Neural cell (in vitro differentiated cells): ENCODE data around the gene KLHDC8A. TPM values are rescaled to one million over a fixed set of nuclear protein-coding genes. Genes with fewer than 3 reads are reported as not detected.

Experiments used
- H2AFZ ChIP-seq: fragments of 200-600, 300-800 bp; sonication (generic), shearing (Covaris generic); 2 replicates; pipeline ENCODE4 v1.6.0; 2014; ENCODE audit warnings: low read depth, mild to moderate bottlenecking, antibody characterized with exemption, low read length, moderate library complexity
- H3F3A ChIP-seq: fragments of 200-600 bp; shearing (Covaris generic); 2 replicates; pipeline ENCODE4 v1.6.1; 2016; ENCODE audit warnings: mild to moderate bottlenecking, moderate library complexity, mixed read lengths, antibody characterized with exemption, low read length; ENCODE audit not compliant: insufficient read depth, poor library complexity, severe bottlenecking
- H3K27ac ChIP-seq: fragments of 200-600, 300-800 bp; sonication (generic), shearing (Covaris generic); 2 replicates; pipeline ENCODE4 v1.5.1; 2014; ENCODE audit warnings: mild to moderate bottlenecking, low read length, moderate library complexity
- H3K27me3 ChIP-seq: fragments of 300-800, 200-600 bp; sonication (generic), shearing (Covaris generic); 2 replicates; pipeline ENCODE4 v1.6.0; 2014; ENCODE audit warnings: mild to moderate bottlenecking, low read depth, low read length, moderate library complexity; ENCODE audit not compliant: insufficient read depth
- H3K36me3 ChIP-seq: fragments of 300-800, 200-600 bp; sonication (generic), shearing (Covaris generic); 2 replicates; pipeline ENCODE4 v1.5.1; 2014; ENCODE audit warnings: mild to moderate bottlenecking, antibody characterized with exemption, low read length, moderate library complexity; ENCODE audit not compliant: insufficient read depth
- H3K4me2 ChIP-seq: fragments of 300-800, 200-600 bp; sonication (generic), shearing (Covaris generic); 2 replicates; pipeline ENCODE4 v1.6.0; 2014; ENCODE audit warnings: mild to moderate bottlenecking, low read length
- H3K4me3 ChIP-seq: fragments of 300-800, 200-600 bp; sonication (generic), shearing (Covaris generic); 2 replicates; pipeline ENCODE4 v1.5.1; 2014; ENCODE audit warnings: mild to moderate bottlenecking, low read length, moderate library complexity
- H3K79me2 ChIP-seq: fragments of 200-600 bp; shearing (Covaris generic); replicated peaks from 2 replicates; pipeline ENCODE4 v1.6.0; 2014; ENCODE audit warnings: mild to moderate bottlenecking, low read length, moderate library complexity; ENCODE audit not compliant: insufficient read depth
- H3K9ac ChIP-seq: fragments of 300-800, 200-600 bp; sonication (generic), shearing (Covaris generic); 2 replicates; pipeline ENCODE4 v1.6.1; 2016; ENCODE audit warnings: mild to moderate bottlenecking, low read length, mixed read lengths
- H3K9me2 ChIP-seq: fragments of 200-600 bp; shearing (Covaris generic); 2 replicates; pipeline ENCODE4 v1.6.1; 2016; ENCODE audit warnings: mild to moderate bottlenecking, low read length, mixed read lengths; ENCODE audit not compliant: insufficient read depth
- H3K9me3 ChIP-seq: fragments of 200-600, 300-800 bp; sonication (generic), shearing (Covaris generic); 2 replicates; pipeline ENCODE4 v1.6.1; 2016; ENCODE audit warnings: mild to moderate bottlenecking, mixed run types, low read length, moderate library complexity, mixed read lengths
- H4K20me1 ChIP-seq: fragments of 200-600 bp; shearing (Covaris generic); 2 replicates; pipeline ENCODE4 v1.6.1; 2016; ENCODE audit warnings: mild to moderate bottlenecking, mixed run types; ENCODE audit not compliant: insufficient read depth
- EP300 ChIP-seq: fragments of 450-650 bp; conservative IDR thresholded peaks from 2 replicates; pipeline ENCODE4 v1.6.1; 2014; ENCODE audit warnings: antibody characterized with exemption, mild to moderate bottlenecking, moderate library complexity; ENCODE audit not compliant: poor library complexity, severe bottlenecking
- EZH2 ChIP-seq: fragments of 200-600, 300-800 bp; shearing (Covaris generic), sonication (generic); IDR thresholded peaks from 2 replicates; pipeline ENCODE4 v1.6.1; 2014; ENCODE audit warnings: antibody characterized with exemption, low read length, borderline replicate concordance, mild to moderate bottlenecking; ENCODE audit not compliant: insufficient read depth, poor library complexity, severe bottlenecking
- MXI1 ChIP-seq: fragments of 450-650 bp; conservative IDR thresholded peaks from 2 replicates; pipeline ENCODE4 v1.6.1; 2014; ENCODE audit warnings: antibody characterized with exemption, mild to moderate bottlenecking; ENCODE audit not compliant: poor library complexity, severe bottlenecking
- POLR2AphosphoS5 ChIP-seq: IDR thresholded peaks from 2 replicates; pipeline ENCODE4 v1.6.1; 2012
- RAD21 ChIP-seq: fragments of 450-650 bp; conservative IDR thresholded peaks from 2 replicates; pipeline ENCODE4 v1.6.1; 2014; ENCODE audit warnings: antibody characterized with exemption, mild to moderate bottlenecking, moderate library complexity
- SMC3 ChIP-seq: fragments of 450-650 bp; conservative IDR thresholded peaks from 2 replicates; pipeline ENCODE4 v1.6.1; 2014; ENCODE audit warnings: antibody characterized with exemption, mild to moderate bottlenecking, moderate library complexity; ENCODE audit not compliant: poor library complexity
- TAF1 ChIP-seq: IDR thresholded peaks from 2 replicates; pipeline ENCODE4 v1.6.1; 2012; ENCODE audit warnings: low read depth
- polyA plus RNA-seq: library from polyadenylated mRNA; depleted of rRNA; stranded (reverse); fragments of >200 nt; gene quantifications from 2 replicates; pipeline ENCODE4 v1.2.3, GENCODE V29; 2014
- TF ChIP-seq, protein P1 (sequence below): IDR thresholded peaks from 2 replicates; pipeline ENCODE4 v1.6.1; 2012; ENCODE audit warnings: borderline replicate concordance
- TF ChIP-seq, protein P2 (sequence below): fragments of 450-650 bp; IDR thresholded peaks from 2 replicates; pipeline ENCODE4 v1.5.1; 2014; ENCODE audit warnings: antibody characterized with exemption, mild to moderate bottlenecking, moderate library complexity; ENCODE audit not compliant: poor library complexity, severe bottlenecking

Gene KLHDC8A
- polyA plus RNA-seq, 1 donor from 2014 or later: 7.7 TPM

DNA sequence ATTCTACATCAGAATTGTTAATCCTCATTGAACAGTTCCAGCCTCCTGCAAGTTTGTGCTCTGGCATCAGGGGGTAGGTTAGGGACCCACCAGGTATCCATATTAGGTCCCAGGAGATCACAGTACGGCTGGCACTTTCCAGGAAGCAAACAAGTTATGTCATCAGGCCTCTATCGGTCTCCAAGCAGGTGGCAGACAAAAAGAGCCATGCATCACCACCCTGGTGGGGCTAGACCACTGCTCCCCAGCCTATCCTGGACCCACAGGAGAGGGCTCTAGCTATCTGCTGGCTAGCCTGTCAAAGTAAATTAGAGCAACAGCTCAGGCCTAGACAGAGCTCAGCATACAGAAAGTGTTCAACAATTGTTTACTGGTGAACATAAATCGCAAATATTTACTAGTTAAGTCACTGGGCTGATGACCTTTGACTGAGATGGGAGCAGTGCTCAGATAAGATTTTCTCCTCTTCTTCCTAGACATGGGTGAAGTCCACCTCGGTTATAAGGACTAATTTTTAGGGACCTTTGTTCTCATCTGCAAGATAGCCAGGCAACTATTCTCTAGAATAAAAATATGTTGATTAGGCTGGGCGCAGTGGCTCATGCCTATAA lies 41.6 kb downstream of the KLHDC8A start:
- no peak overlapping the region for H3K4me3 ChIP-seq
- peaks cover 86% of the 10 kb centered on the region for H3K79me2 ChIP-seq
- no peaks in the 10 kb centered on the region for H4K20me1 ChIP-seq
- no peak overlapping the region for H3K4me2 ChIP-seq
- H3K36me3 ChIP-seq: no peaks in the 10 kb centered on the region
- no peak overlapping the region for H3K9ac ChIP-seq
- no peaks in the 10 kb centered on the region for H3K9me3 ChIP-seq
- TF ChIP-seq, protein P1, sequence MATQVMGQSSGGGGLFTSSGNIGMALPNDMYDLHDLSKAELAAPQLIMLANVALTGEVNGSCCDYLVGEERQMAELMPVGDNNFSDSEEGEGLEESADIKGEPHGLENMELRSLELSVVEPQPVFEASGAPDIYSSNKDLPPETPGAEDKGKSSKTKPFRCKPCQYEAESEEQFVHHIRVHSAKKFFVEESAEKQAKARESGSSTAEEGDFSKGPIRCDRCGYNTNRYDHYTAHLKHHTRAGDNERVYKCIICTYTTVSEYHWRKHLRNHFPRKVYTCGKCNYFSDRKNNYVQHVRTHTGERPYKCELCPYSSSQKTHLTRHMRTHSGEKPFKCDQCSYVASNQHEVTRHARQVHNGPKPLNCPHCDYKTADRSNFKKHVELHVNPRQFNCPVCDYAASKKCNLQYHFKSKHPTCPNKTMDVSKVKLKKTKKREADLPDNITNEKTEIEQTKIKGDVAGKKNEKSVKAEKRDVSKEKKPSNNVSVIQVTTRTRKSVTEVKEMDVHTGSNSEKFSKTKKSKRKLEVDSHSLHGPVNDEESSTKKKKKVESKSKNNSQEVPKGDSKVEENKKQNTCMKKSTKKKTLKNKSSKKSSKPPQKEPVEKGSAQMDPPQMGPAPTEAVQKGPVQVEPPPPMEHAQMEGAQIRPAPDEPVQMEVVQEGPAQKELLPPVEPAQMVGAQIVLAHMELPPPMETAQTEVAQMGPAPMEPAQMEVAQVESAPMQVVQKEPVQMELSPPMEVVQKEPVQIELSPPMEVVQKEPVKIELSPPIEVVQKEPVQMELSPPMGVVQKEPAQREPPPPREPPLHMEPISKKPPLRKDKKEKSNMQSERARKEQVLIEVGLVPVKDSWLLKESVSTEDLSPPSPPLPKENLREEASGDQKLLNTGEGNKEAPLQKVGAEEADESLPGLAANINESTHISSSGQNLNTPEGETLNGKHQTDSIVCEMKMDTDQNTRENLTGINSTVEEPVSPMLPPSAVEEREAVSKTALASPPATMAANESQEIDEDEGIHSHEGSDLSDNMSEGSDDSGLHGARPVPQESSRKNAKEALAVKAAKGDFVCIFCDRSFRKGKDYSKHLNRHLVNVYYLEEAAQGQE: no peak
- TF ChIP-seq, protein P2, sequence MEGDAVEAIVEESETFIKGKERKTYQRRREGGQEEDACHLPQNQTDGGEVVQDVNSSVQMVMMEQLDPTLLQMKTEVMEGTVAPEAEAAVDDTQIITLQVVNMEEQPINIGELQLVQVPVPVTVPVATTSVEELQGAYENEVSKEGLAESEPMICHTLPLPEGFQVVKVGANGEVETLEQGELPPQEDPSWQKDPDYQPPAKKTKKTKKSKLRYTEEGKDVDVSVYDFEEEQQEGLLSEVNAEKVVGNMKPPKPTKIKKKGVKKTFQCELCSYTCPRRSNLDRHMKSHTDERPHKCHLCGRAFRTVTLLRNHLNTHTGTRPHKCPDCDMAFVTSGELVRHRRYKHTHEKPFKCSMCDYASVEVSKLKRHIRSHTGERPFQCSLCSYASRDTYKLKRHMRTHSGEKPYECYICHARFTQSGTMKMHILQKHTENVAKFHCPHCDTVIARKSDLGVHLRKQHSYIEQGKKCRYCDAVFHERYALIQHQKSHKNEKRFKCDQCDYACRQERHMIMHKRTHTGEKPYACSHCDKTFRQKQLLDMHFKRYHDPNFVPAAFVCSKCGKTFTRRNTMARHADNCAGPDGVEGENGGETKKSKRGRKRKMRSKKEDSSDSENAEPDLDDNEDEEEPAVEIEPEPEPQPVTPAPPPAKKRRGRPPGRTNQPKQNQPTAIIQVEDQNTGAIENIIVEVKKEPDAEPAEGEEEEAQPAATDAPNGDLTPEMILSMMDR: no peak
- TF ChIP-seq RAD21 (no peak), EP300 (no peak), POLR2AphosphoS5 (no peak), EZH2 (no peak), SMC3 (no peak), TAF1 (no peak), MXI1 (no peak)
- H3K27ac ChIP-seq: peak overlapping the region; percentile 96
- H3F3A ChIP-seq: peaks cover 17% of the 10 kb centered on the region
- no peaks in the 10 kb centered on the region for H3K27me3 ChIP-seq
- H3K9me2 ChIP-seq: no peaks in the 10 kb centered on the region
- no peak overlapping the region for H2AFZ ChIP-seq

DNA sequence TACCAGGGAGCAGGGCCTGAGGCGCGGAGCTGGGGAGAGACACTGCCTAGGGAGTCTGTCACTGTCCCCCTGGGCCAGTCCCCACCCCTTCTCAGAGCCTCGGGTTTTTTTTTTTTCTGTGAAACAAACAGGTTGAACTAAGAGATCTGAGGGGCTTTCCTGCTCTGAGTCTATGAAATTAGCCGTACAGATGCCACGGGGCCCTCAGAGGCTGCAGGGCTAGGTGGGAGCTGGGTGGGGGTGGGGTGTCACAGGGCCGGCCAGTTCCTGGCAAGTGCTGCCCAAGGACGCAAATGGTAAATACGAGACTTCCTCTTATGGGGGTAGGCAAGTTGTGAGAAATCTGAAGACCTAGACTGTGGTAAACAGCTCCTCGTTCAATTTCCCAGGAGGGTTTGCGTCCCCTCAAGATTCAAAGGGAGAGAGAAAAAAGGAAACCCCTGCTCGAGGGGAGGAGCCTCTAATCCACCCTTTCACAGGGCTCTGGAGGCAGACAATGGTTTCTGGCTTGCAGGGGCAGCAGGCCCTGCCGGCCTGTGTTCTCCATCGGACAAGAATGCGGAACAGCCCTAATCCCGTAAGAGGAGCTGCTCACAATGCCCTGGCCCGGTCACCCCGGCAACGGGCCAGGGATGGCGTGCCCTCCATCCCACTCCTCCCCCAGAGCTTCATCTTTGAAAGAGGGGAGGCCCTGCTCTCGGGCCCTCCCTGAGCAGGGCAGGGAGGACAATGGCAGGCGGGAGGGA lies 43.0 kb downstream of the KLHDC8A start:
- TF ChIP-seq POLR2AphosphoS5 (peak; percentile 61), TAF1 (peak; percentile 60), SMC3 (peak; percentile 22), MXI1 (peak; percentile 15), EP300 (no peak)
- TF ChIP-seq, protein P1: peak; percentile 62
- TF ChIP-seq, protein P2: no peak
- no peaks in the 10 kb centered on the region for H3K9me3 ChIP-seq
- peaks cover 85% of the 10 kb centered on the region for H3K79me2 ChIP-seq
- H3F3A ChIP-seq: peaks cover 17% of the 10 kb centered on the region
- no peaks in the 10 kb centered on the region for H4K20me1 ChIP-seq
- H3K36me3 ChIP-seq: no peaks in the 10 kb centered on the region
- H3K27ac ChIP-seq: peak overlapping the region; percentile 96
- H3K27me3 ChIP-seq: no peaks in the 10 kb centered on the region
- peak overlapping the region; percentile 58 for H3K4me3 ChIP-seq
- peak overlapping the region; percentile 64 for H3K4me2 ChIP-seq
- peak overlapping the region; percentile 89 for H2AFZ ChIP-seq
- H3K9ac ChIP-seq: peak overlapping the region; percentile 85
- no peaks in the 10 kb centered on the region for H3K9me2 ChIP-seq
